Right atrium auricular region (tissue), 2 donors: ENCODE data around the gene CCDC142. TPM values are rescaled to one million over a fixed set of nuclear protein-coding genes. Genes with fewer than 3 reads are reported as not detected.

Source experiments
- DNase-seq: peaks from one replicate; pipeline ENCODE4 v3.0.0-alpha.2; 2019; ENCODE audit warnings: low spot score
- H3K27ac ChIP-seq, 2 donors: fragments of 200-600 bp; sonication (generic); 1 replicate in 1 of 2; 2 replicates in 1 of 2; pipeline ENCODE4 v1.5.1; 2016 to 2019
- H3K27me3 ChIP-seq, 2 donors: fragments of 200-600 bp; sonication (generic); one replicate each; pipeline versions ENCODE4 v1.5.1 to v1.6.0; 2017 to 2019
- H3K36me3 ChIP-seq: fragments of 200-600 bp; sonication (generic); one replicate; pipeline ENCODE4 v1.5.1; 2016
- H3K4me1 ChIP-seq, 2 donors: fragments of 200-600 bp; sonication (generic); one replicate each; pipeline versions ENCODE4 v1.5.1 to v1.6.0; 2017 to 2019
- H3K4me3 ChIP-seq, 2 donors: fragments of 200-600 bp; sonication (generic); 1 replicate in 1 of 2; 2 replicates in 1 of 2; pipeline ENCODE4 v1.5.1; 2017 to 2019; ENCODE audit warnings: mild to moderate bottlenecking in 1 of 2, moderate library complexity in 1 of 2
- H3K9me3 ChIP-seq, 2 donors: fragments of 200-600 bp; sonication (generic); one replicate each; pipeline ENCODE4 v1.5.1; 2019
- CTCF ChIP-seq, 2 donors: fragments of 200-600 bp; sonication (generic); IDR thresholded peaks; one replicate each; pipeline ENCODE4 v1.5.1; 2019; ENCODE audit warnings: antibody characterized with exemption in 2 of 2
- total RNA-seq, 2 donors: library from RNA; depleted of rRNA; stranded (reverse); fragments of >200 nt; gene quantifications; one replicate each; pipeline ENCODE4 v1.1.0, GENCODE V29; 2016

Gene CCDC142
- total RNA-seq, 2 donors from 2014 or later, result 3.8 to 13.6 TPM

GRCh38 chr2:74503506-74504475, 21.0 kb upstream of the CCDC142 start:
- Histone ChIP-seq H3K4me3 (peak overlapping the region; percentile 44 to 62), H3K27me3 (peaks cover 8 to 9% of the 10 kb centered on the region in 2 donors), H3K9me3 (no peaks in the 10 kb centered on the region), H3K36me3 (peaks cover 14% of the 10 kb centered on the region), H3K4me1 (peaks cover 0 to 75% of the 10 kb centered on the region in 2 donors), H3K27ac (peak overlapping the region; percentile 77 to 84)
- TF ChIP-seq CTCF (IDR thresholded peaks at IDR 0.05), result no peak
- no peak for DNase-seq

- peak in 1 of 2 donors; percentile 52 for TF ChIP-seq CTCF (IDR thresholded peaks at IDR 0.05)
- Histone ChIP-seq H3K27me3 (peaks cover 14 to 17% of the 10 kb centered on the region in 2 donors), H3K4me3 (peak overlapping the region; percentile 44 to 62), H3K4me1 (peaks cover 0 to 78% of the 10 kb centered on the region in 2 donors), H3K27ac (peak overlapping the region; percentile 77 to 84), H3K9me3 (no peaks in the 10 kb centered on the region), H3K36me3 (peaks cover 14% of the 10 kb centered on the region)
- peak; percentile 96 for DNase-seq
Measured at GRCh38 chr2:74502720-74503505, 20.1 kb upstream of the CCDC142 start.

- H3K27ac ChIP-seq, result peak overlapping the region in 1 of 2 donors; percentile 84
- H3K4me3 ChIP-seq, result peak overlapping the region; percentile 44 to 62
- no peaks in the 10 kb centered on the region for H3K9me3 ChIP-seq
- DNase-seq, result no peak
- H3K36me3 ChIP-seq, result peaks cover 14% of the 10 kb centered on the region
- no peak for TF ChIP-seq CTCF (IDR thresholded peaks at IDR 0.05)
- H3K27me3 ChIP-seq, result peaks cover 18 to 21% of the 10 kb centered on the region in 2 donors
- H3K4me1 ChIP-seq, result peaks cover 0 to 82% of the 10 kb centered on the region in 2 donors
Measured at GRCh38 chr2:74502147-74502719, 19.4 kb upstream of the CCDC142 start.

GRCh38 chr2:74501335-74502071, 18.7 kb upstream of the CCDC142 start:
- TF ChIP-seq CTCF (IDR thresholded peaks at IDR 0.05), result no peak
- DNase-seq, result no peak
- Histone ChIP-seq H3K4me3 (peak overlapping the region in 1 of 2 donors; percentile 62), H3K36me3 (peaks cover 14% of the 10 kb centered on the region), H3K4me1 (peaks cover 0 to 77% of the 10 kb centered on the region in 2 donors), H3K9me3 (no peaks in the 10 kb centered on the region), H3K27me3 (peaks cover 18 to 21% of the 10 kb centered on the region in 2 donors), H3K27ac (no peak overlapping the region)

GRCh38 chr2:74500578-74500946, 17.8 kb upstream of the CCDC142 start:
- TF ChIP-seq CTCF (IDR thresholded peaks at IDR 0.05), result no peak
- DNase-seq, result no peak
- Histone ChIP-seq H3K4me3 (no peak overlapping the region), H3K4me1 (peaks cover 0 to 67% of the 10 kb centered on the region in 2 donors), H3K36me3 (peaks cover 9% of the 10 kb centered on the region), H3K9me3 (no peaks in the 10 kb centered on the region), H3K27ac (no peak overlapping the region), H3K27me3 (peaks cover 18 to 21% of the 10 kb centered on the region in 2 donors)
